Ishikawa (cell line): Measurements from ENCODE around the gene TSC1.

ENCODE experiments used
- CEBPB ChIP-seq: IDR thresholded peaks from 2 replicates; pipeline ENCODE4 v1.6.1; 2012
- CREB1 ChIP-seq: IDR thresholded peaks from 2 replicates; pipeline ENCODE4 v1.6.1; 2012; ENCODE audit warnings: low read depth
- EGR1 ChIP-seq: IDR thresholded peaks from 2 replicates; pipeline ENCODE4 v1.6.1; 2012
- EP300 ChIP-seq: IDR thresholded peaks from 2 replicates; pipeline ENCODE4 v1.6.1; 2012; ENCODE audit warnings: borderline replicate concordance
- FOXM1 ChIP-seq: IDR thresholded peaks from 2 replicates; pipeline ENCODE4 v1.6.1; 2012; ENCODE audit warnings: low read depth, borderline replicate concordance
- NFIC ChIP-seq: IDR thresholded peaks from 2 replicates; pipeline ENCODE4 v1.6.1; 2012
- RAD21 ChIP-seq: IDR thresholded peaks from 2 replicates; pipeline ENCODE4 v1.6.1; 2012; ENCODE audit warnings: low read depth
- REST ChIP-seq: IDR thresholded peaks from 2 replicates; pipeline ENCODE4 v1.6.1; 2012; ENCODE audit warnings: low read depth, mild to moderate bottlenecking
- TAF1 ChIP-seq: IDR thresholded peaks from 2 replicates; pipeline ENCODE4 v1.6.1; 2012; ENCODE audit warnings: low read depth, mild to moderate bottlenecking
- TCF12 ChIP-seq: IDR thresholded peaks from 2 replicates; pipeline ENCODE4 v1.6.1; 2012; ENCODE audit warnings: low read depth
- TEAD4 ChIP-seq: IDR thresholded peaks from 2 replicates; pipeline ENCODE4 v1.6.1; 2012
- USF1 ChIP-seq: IDR thresholded peaks from 2 replicates; pipeline ENCODE4 v1.6.1; 2012
- YY1 ChIP-seq: IDR thresholded peaks from 2 replicates; pipeline ENCODE4 v1.6.1; 2012; ENCODE audit warnings: low read depth
- ZBTB7A ChIP-seq: IDR thresholded peaks from 2 replicates; pipeline ENCODE4 v1.6.1; 2012; ENCODE audit warnings: low read depth
- TF ChIP-seq, protein P1 (sequence below): IDR thresholded peaks from 2 replicates; pipeline ENCODE4 v1.6.1; 2012

Gene TSC1

DNA sequence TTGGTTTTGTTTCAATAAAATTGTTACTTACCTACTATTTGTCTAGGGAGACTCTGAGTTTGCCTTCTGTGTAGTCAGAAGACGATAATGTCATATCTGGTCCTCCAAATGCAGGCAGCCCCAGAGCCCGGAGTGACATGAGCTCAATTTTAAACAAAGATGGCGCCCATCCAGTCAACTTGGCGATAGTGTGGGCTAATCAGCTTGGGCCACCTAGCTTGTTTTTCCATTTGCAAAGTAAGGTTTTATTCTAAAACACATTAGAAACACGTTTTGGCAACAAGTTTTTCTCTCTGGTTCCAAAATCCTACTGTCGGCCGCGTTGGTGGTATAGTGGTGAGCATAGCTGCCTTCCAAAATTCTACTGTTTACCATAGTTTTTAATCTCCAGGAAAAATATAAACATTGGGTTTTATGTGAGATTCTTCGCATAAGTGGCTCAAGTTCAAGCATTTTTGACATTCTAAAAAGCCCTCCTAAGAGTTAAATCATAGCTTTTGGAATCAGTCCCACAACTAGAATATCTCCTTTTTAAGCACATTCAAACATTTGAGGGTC is 13.2 kb downstream of the TSC1 start:
- TF ChIP-seq EP300 = no peak
- no peak for TF ChIP-seq YY1
- TF ChIP-seq TCF12 = no peak
- no peak for TF ChIP-seq REST
- TF ChIP-seq, protein P1, sequence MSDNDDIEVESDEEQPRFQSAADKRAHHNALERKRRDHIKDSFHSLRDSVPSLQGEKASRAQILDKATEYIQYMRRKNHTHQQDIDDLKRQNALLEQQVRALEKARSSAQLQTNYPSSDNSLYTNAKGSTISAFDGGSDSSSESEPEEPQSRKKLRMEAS = no peak
- no peak for TF ChIP-seq NFIC
- no peak for TF ChIP-seq USF1
- TF ChIP-seq CREB1 = no peak

DNA sequence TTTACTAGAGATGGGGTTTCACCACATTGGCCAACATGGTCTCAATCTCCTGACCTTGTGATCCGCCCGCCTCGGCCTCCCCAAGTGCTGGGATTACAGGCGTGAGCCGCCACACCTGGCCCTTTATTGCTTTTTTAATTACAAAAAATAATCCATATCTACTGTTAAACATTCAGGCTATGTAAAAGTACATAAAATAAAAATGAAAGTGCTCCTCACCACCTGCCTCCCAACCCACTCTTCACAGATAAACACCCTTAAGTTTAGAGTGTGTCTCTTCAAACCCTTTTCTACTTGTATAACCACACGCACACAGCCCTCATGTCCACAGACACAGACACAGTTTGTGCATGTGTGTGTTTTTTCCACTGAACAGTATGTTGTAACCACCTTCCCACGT is 16.7 kb downstream of the TSC1 start:
- TF ChIP-seq TCF12 (no peak), YY1 (no peak), USF1 (no peak), FOXM1 (no peak), EGR1 (no peak), CREB1 (no peak), RAD21 (no peak), TEAD4 (no peak)

DNA sequence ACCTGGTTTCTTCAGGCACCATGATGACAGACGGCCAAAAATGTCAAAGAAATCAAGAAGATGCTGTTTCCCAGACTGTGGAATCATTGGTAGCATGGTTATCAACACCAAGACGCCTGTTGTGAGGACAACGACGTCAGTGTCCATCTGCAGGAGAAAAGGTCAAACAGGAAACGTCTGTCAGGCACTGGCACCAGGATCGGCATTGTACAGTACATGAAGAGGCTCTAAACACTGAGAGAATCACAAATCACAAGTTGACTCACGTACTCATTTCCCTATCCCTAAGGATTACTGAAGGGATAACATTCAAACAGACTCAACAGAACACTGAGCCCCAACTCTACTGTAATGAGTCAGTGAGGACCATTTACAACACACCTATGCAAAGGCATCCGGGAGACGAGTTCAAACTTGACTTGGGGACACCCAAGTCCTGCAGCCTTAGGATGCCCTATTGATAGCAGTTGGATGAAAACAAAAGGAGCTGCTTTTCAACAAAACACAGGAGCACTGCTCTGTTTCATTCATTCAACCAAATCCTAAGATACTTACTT is 21.0 kb downstream of the TSC1 start:
- TF ChIP-seq USF1 (no peak), ZBTB7A (no peak), TEAD4 (no peak), YY1 (no peak), RAD21 (no peak), TAF1 (no peak), REST (no peak), NFIC (no peak), TCF12 (no peak), CREB1 (no peak), EP300 (no peak), EGR1 (no peak), FOXM1 (no peak), CEBPB (no peak)
- TF ChIP-seq, protein P1 = no peak

GRCh38 chr9:132919614-132920268 is 24.7 kb downstream of the TSC1 start:
- TF ChIP-seq USF1 = no peak
- no peak for TF ChIP-seq EP300
- no peak for TF ChIP-seq CREB1
- no peak for TF ChIP-seq FOXM1
- TF ChIP-seq TEAD4 = no peak

DNA sequence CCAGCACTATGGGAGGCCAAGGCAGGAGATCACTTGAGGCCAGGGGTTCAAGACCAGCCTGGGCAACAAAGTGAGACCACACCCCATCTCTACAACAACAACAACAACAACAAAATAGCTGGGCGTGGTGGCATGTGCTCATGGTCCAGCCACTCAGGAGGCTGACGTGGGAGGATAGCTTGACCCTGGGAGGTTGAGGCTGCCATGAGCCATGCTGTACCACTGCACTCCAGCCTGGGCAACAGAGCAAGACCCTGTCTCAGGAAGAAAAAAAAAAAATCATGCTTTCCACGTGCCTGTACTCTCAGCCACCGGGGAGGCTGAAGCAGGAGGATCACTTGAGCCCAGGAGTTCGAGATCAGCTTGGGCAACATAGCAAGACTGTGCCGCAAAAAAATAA is 29.5 kb downstream of the TSC1 start:
- no peak for TF ChIP-seq CEBPB
- no peak for TF ChIP-seq ZBTB7A
- no peak for TF ChIP-seq USF1
- TF ChIP-seq TEAD4 = no peak
- no peak for TF ChIP-seq CREB1
- TF ChIP-seq, protein P1 = no peak
- TF ChIP-seq EGR1 = no peak
- no peak for TF ChIP-seq RAD21
- no peak for TF ChIP-seq EP300
- TF ChIP-seq TCF12 = no peak
- TF ChIP-seq YY1 = no peak
- no peak for TF ChIP-seq FOXM1
- no peak for TF ChIP-seq TAF1
- no peak for TF ChIP-seq REST
- no peak for TF ChIP-seq NFIC
